Lung microvascular endothelial cell (primary cell): ENCODE results near the gene ITGB5. TPM values are rescaled to one million over a fixed set of nuclear protein-coding genes. Genes with fewer than 3 reads are reported as not detected.
A peak's percentile ranks its signal among the peaks of the same experiment; 100 is the strongest.

Source experiments
- DNase-seq, 2 donors: peaks; one replicate each; pipeline versions ENCODE4 v3.0.0 to v3.0.0-alpha.2; 2010; ENCODE audit warnings: low read depth in 2 of 2
- total RNA-seq: library from RNA; depleted of rRNA; stranded (reverse); fragments of >200 nt; gene quantifications from 2 replicates; pipeline ENCODE4 v1.2.1, GENCODE V29; 2014

ITGB5 gene
- total RNA-seq, 1 donor from 2014 or later, result 49.2 TPM

GRCh38 chr3:124773351-124774326 is 113.5 kb downstream of the ITGB5 start:
- no peak for DNase-seq

GRCh38 chr3:124772081-124772831 is 114.9 kb downstream of the ITGB5 start:
- DNase-seq, result peak; percentile 95 to 97

GRCh38 chr3:124771083-124771445 is 116.1 kb downstream of the ITGB5 start:
- DNase-seq, result no peak

GRCh38 chr3:124770336-124771082 is 116.7 kb downstream of the ITGB5 start:
- DNase-seq, result peak in 1 of 2 donors; percentile 41

GRCh38 chr3:124769462-124769861 is 117.7 kb downstream of the ITGB5 start:
- no peak for DNase-seq

- peak in 1 of 2 donors; percentile 70 for DNase-seq
Measured at GRCh38 chr3:124768812-124769211, 118.4 kb downstream of the ITGB5 start.

- no peak for DNase-seq
Measured at GRCh38 chr3:124767691-124768090, 119.5 kb downstream of the ITGB5 start.

- DNase-seq, result no peak
Measured at GRCh38 chr3:124767264-124767663, 119.9 kb downstream of the ITGB5 start.

- DNase-seq, result no peak
Measured at GRCh38 chr3:124766113-124767095, 120.8 kb downstream of the ITGB5 start.

GRCh38 chr3:124765197-124765840 is 121.8 kb downstream of the ITGB5 start:
- DNase-seq, result no peak

GRCh38 chr3:124764746-124765145 is 122.4 kb downstream of the ITGB5 start:
- DNase-seq, result no peak

- no peak for DNase-seq
Measured at GRCh38 chr3:124763644-124764358, 123.4 kb downstream of the ITGB5 start.

- DNase-seq, result no peak
Measured at GRCh38 chr3:124763206-124763605, 124.0 kb downstream of the ITGB5 start.

GRCh38 chr3:124762661-124763011 is 124.5 kb downstream of the ITGB5 start:
- DNase-seq, result no peak

GRCh38 chr3:124761935-124762660 is 125.1 kb downstream of the ITGB5 start:
- DNase-seq, result no peak

- peak; percentile 82 to 85 for DNase-seq
Measured at GRCh38 chr3:124761250-124761796, 125.8 kb downstream of the ITGB5 start.

- DNase-seq, result peak in 1 of 2 donors; percentile 26
Measured at GRCh38 chr3:124760601-124761000, 126.6 kb downstream of the ITGB5 start.

GRCh38 chr3:124759666-124760401 is 127.3 kb downstream of the ITGB5 start:
- DNase-seq, result no peak
